HFFc6 (cell line): ENCODE results near the gene ABI1. TPM values are rescaled to one million over a fixed set of nuclear protein-coding genes. Genes with fewer than 3 reads are reported as not detected.

ENCODE experiments used
- DNase-seq: peaks from one replicate; pipeline ENCODE4 v3.0.0-alpha.2; 2018
- H3K27ac Mint-ChIP-seq: 2 replicates; pipeline ENCODE4 v1.8.0; 2020; ENCODE audit warnings: mild to moderate bottlenecking, mixed read lengths
- H3K27me3 Mint-ChIP-seq: 2 replicates; pipeline ENCODE4 v1.8.0; 2021; ENCODE audit warnings: mild to moderate bottlenecking, moderate library complexity, mixed read lengths; ENCODE audit not compliant: insufficient read depth
- H3K36me3 Mint-ChIP-seq: 2 replicates; pipeline ENCODE4 v1.8.0; 2021; ENCODE audit warnings: low read depth, mixed read lengths
- H3K4me1 Mint-ChIP-seq: 2 replicates; pipeline ENCODE4 v1.8.0; 2020; ENCODE audit warnings: low read depth, mixed read lengths
- H3K4me3 Mint-ChIP-seq: 2 replicates; pipeline ENCODE4 v1.8.0; 2020; ENCODE audit warnings: mild to moderate bottlenecking, moderate library complexity, mixed read lengths
- H3K9me3 Mint-ChIP-seq: 2 replicates; pipeline ENCODE4 v1.8.0; 2020; ENCODE audit warnings: mild to moderate bottlenecking, mixed read lengths
- total RNA-seq, 6 experiments: library from RNA; stranded (reverse); fragmentation: NEBNext Ultra II Directional; extraction: Animal tissue kit (Norgen Biotek cat#: 25700); gene quantifications; 2 replicates in 1 of 6; 3 replicates in 5 of 6; pipeline ENCODE4 v1.2.3, GENCODE V29; 2021
- TF ChIP-seq, protein P1 (sequence below): fragments of 200-600 bp; sonication (generic); IDR thresholded peaks from 2 replicates; pipeline ENCODE4 v1.5.0; 2021; ENCODE audit warnings: antibody characterized with exemption, mild to moderate bottlenecking

The ABI1 gene
- total RNA-seq, 6 experiments from 2014 or later: 48.0 to 56.5 (median 53.3) TPM

DNA sequence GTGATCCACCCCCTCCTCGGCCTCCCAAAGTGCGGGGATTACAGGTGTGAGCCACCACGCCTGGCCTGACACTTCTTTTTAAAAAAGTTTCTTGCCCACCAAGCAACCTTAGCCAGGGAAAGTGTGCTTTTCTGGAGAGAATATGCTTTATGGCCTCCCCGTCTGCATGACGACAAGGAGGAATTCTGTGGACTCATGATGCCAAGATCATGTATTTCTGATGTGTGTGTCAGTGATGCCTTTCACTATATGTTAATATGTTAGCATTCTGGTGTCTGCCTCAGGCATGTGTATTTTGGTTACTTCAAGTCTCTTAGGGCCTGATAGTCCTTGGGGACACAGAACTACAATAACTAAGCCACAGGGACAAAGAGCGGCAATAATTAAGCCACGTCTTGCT lies 161.1 kb downstream of the ABI1 start:
- Mint-ChIP-seq H3K9me3 (no peaks in the 10 kb centered on the region), H3K4me3 (no peak overlapping the region), H3K4me1 (peaks cover 50% of the 10 kb centered on the region), H3K27me3 (no peaks in the 10 kb centered on the region), H3K36me3 (peaks cover 18% of the 10 kb centered on the region), H3K27ac (no peak overlapping the region)
- no peak for DNase-seq
- TF ChIP-seq, protein P1, sequence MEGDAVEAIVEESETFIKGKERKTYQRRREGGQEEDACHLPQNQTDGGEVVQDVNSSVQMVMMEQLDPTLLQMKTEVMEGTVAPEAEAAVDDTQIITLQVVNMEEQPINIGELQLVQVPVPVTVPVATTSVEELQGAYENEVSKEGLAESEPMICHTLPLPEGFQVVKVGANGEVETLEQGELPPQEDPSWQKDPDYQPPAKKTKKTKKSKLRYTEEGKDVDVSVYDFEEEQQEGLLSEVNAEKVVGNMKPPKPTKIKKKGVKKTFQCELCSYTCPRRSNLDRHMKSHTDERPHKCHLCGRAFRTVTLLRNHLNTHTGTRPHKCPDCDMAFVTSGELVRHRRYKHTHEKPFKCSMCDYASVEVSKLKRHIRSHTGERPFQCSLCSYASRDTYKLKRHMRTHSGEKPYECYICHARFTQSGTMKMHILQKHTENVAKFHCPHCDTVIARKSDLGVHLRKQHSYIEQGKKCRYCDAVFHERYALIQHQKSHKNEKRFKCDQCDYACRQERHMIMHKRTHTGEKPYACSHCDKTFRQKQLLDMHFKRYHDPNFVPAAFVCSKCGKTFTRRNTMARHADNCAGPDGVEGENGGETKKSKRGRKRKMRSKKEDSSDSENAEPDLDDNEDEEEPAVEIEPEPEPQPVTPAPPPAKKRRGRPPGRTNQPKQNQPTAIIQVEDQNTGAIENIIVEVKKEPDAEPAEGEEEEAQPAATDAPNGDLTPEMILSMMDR: no peak

DNA sequence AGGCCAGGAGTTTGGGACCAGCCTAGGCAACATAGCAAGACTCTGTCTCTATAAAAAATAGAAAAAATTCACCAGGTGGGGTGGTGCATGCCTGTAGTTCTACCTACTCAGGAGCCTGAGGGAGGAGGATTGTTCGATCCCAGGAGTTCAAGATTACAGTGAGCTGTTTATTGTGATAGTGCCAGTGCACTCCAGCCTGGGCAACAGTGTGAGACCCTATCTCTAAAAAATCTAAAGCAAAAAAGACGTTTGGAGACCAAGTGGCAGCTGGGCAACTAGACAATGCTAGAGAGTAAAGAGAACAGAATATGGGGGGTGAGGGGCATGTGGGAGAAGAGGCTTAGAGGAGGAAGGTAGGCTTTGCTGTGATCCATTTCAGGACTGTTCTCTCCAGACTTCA lies 161.8 kb downstream of the ABI1 start:
- Mint-ChIP-seq H3K4me3 (peak overlapping the region; percentile 94), H3K27ac (peak overlapping the region; percentile 18; the same call in 1 of the 2 replicates), H3K36me3 (peaks cover 18% of the 10 kb centered on the region), H3K27me3 (no peaks in the 10 kb centered on the region), H3K4me1 (peaks cover 56% of the 10 kb centered on the region), H3K9me3 (no peaks in the 10 kb centered on the region)
- no peak for DNase-seq
- TF ChIP-seq, protein P1: no peak

DNA sequence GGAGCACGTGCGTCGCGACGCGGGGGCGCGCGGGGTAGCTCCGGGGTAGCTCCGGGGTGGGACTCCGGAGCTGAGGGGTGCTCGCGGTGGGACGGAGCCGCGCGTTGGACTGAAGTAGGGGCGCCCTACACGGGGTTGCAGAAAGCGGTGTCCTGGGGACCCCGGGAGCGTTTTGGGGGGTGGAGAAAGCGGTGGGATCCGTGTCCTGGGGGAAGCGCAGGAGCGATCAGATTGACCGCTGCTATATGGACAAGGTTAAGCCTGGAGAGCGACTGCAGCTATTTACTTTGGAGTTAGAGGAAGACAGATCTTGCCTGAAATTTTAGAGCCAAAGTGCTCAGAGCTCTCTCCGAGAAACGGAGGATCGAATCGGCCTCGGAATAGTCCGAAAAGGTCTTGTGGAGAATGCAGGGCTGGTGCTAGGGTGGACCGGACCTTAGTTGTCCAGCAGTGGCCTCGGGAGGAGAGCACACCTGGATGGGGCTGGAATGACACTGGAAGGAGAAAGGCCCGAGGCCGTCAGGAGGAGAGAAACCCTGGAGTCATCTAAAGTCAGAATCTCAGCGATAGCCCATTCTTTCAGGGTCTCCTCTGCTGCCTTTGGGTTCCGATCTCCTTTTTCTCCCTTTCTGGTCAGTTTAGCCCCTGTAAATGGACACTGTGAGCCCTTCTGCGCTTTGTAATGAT lies 162.7 kb downstream of the ABI1 start:
- peak overlapping the region; percentile 94 for H3K4me3 Mint-ChIP-seq
- H3K36me3 Mint-ChIP-seq: peaks cover 18% of the 10 kb centered on the region
- no peaks in the 10 kb centered on the region for H3K27me3 Mint-ChIP-seq
- peaks cover 54% of the 10 kb centered on the region for H3K4me1 Mint-ChIP-seq
- peak overlapping the region; percentile 53 for H3K27ac Mint-ChIP-seq
- no peak for DNase-seq
- no peaks in the 10 kb centered on the region for H3K9me3 Mint-ChIP-seq
- TF ChIP-seq, protein P1: no peak

DNA sequence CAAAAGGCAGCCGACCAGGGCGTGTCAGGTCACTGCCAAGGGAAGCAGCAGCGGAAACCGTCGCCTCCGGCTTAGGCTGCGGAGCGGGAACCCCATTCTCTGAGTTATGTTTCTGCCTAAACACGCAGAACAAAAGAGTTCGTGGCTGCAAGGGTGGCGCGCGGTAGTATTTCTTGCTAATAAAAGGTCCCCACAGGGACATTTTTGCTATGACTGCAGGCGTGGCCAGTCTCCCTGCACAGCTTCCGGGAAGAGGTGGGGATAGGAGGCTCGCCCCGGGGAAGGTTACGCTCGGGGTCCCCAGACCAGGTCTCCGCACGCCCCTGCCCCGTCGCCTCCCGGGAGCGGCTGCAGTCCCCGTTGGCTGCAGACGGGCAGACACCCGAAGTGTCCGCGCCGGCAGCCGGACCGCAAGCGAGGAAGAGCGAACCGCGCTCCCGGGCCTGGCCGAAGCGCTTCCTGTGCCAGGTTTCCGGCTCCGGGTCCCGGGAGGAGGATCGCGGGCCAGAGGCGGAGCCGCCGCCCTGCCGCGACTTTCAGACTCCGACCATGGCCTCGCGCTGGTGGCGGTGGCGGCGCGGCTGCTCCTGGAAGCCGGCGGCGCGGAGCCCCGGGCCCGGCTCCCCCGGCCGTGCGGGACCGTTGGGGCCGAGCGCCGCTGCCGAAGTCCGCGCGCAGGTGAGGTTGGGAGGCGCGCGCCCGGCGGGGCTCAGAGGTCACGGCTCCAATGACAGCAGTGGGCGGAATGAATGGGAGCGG lies 163.4 kb downstream of the ABI1 start, which contains the start of gene PDSS1:
Gene PDSS1 (plus strand): TSS at position 539 of the 759 bp plus-strand sequence. CDS start 11 bp downstream, at position 550.
- Mint-ChIP-seq H3K9me3 (no peaks in the 10 kb centered on the region), H3K27ac (peak within 1 kb of the TSS; percentile 89), H3K4me1 (peaks cover 47% of the 10 kb centered on the region), H3K27me3 (no peaks in the 10 kb centered on the region), H3K36me3 (peaks cover 15% of the 10 kb centered on the region), H3K4me3 (peak within 1 kb of the TSS; percentile 94)
- TF ChIP-seq, protein P1: no peak
- peak; percentile 43 for DNase-seq

DNA sequence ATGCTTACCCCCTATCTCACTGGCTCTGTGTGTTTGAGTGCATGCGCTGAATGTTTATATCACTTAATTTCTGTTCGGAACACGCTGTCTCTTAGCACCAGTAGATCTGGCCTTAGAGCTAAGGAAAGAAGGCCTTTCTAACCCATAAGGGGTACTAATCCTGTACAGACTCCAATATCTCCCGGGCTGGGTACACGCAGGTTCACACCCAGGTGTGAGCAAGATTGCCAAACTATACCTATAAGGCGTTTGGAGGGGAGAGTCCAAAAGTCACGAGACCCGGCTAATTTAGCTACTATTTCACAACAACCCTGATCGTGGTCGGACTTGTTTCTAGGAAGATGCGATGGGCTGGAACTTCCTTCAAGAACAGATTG lies 164.0 kb downstream of the ABI1 start:
- Mint-ChIP-seq H3K4me1 (peaks cover 42% of the 10 kb centered on the region), H3K36me3 (peaks cover 10% of the 10 kb centered on the region; the same call in 1 of the 2 replicates), H3K9me3 (no peaks in the 10 kb centered on the region), H3K27me3 (no peaks in the 10 kb centered on the region), H3K27ac (peak overlapping the region; percentile 89), H3K4me3 (peak overlapping the region; percentile 94)
- no peak for DNase-seq
- TF ChIP-seq, protein P1: no peak

Other genes with a start within 250 kb of the ABI1 start
- 1 to 10 TPM; 5.0 to 9.7 (median 7.5) TPM for gene PDSS1, start 163.3 kb downstream of the ABI1 start, total RNA-seq
- 1 to 10 TPM; 7.1 to 8.7 (median 7.7) TPM for gene ANKRD26, start 239.5 kb upstream of the ABI1 start, total RNA-seq